T-cell (primary cell): Measurements from ENCODE around the gene LRRC27. TPM values are rescaled to one million over a fixed set of nuclear protein-coding genes. Genes with fewer than 3 reads are reported as not detected.

Source experiments
- ATAC-seq, 4 experiments: fragments of 200-7000 bp in 3 of 4; fragments of 150-1000 bp in 1 of 4; cut with Tn5 transposase; replicated peaks in 1 of 4; 1 replicate in 3 of 4; 2 replicates in 1 of 4; pipeline ENCODE4 v1.10.0; 2021; ENCODE audit warnings: moderate library complexity in 3 of 4, mild to moderate bottlenecking in 2 of 4, moderate number of reproducible peaks in 1 of 4
- CTCF ChIA-PET, 2 donors: fragments of 300-600 bp; sonication (Branson Sonifier 250); formaldehyde crosslinking; loops; one replicate each; lab custom pipeline; 2022; ENCODE audit warnings: antibody characterized with exemption in 2 of 2; lab: Charles Lee
- POLR2A ChIA-PET, 2 donors: fragments of 300-600 bp; sonication (Branson Sonifier 250); formaldehyde crosslinking; loops; one replicate each; lab custom pipeline; 2022; ENCODE audit warnings: antibody characterized with exemption in 2 of 2; lab: Charles Lee
- DNase-seq, 35 experiments: peaks; one replicate each; pipeline versions ENCODE4 v3.0.0 to v3.0.0-alpha.2; 2013 to 2023
- H3K27ac ChIP-seq: one replicate; pipeline ENCODE4 v1.5.1; 2013; ENCODE audit warnings: low read length
- H3K27me3 ChIP-seq, 2 experiments: replicated peaks in 1 of 2; 1 replicate in 1 of 2; 2 replicates in 1 of 2; pipeline versions ENCODE4 v1.6.1 to v1.7.0; 2013; ENCODE audit warnings: low read length in 1 of 2, mixed read lengths in 1 of 2; ENCODE audit not compliant: control insufficient read depth in 2 of 2, insufficient read depth in 2 of 2; ENCODE audit errors: extremely low read depth in 1 of 2
- H3K36me3 ChIP-seq, 2 donors: 1 replicate in 1 of 2; 2 replicates in 1 of 2; pipeline versions ENCODE4 v1.6.1 to v1.7.0; 2013; ENCODE audit warnings: low read length in 1 of 2; ENCODE audit not compliant: control insufficient read depth in 2 of 2, insufficient read depth in 1 of 2; ENCODE audit errors: extremely low read depth in 1 of 2
- H3K4me1 ChIP-seq, 2 experiments: 1 replicate in 1 of 2; 2 replicates in 1 of 2; pipeline versions ENCODE4 v1.6.1 to v1.7.0; 2013; ENCODE audit warnings: low read length in 2 of 2, mixed read lengths in 1 of 2; ENCODE audit not compliant: insufficient read depth in 2 of 2, control insufficient read depth in 1 of 2; ENCODE audit errors: extremely low read depth in 1 of 2
- H3K4me3 ChIP-seq, 2 donors: 1 replicate in 1 of 2; 2 replicates in 1 of 2; pipeline versions ENCODE4 v1.5.1 to v1.7.0; 2013; ENCODE audit warnings: mild to moderate bottlenecking in 2 of 2, low read length in 1 of 2, moderate library complexity in 1 of 2; ENCODE audit not compliant: control insufficient read depth in 1 of 2; ENCODE audit errors: extremely low read depth in 1 of 2
- H3K9me3 ChIP-seq: 2 replicates; pipeline ENCODE4 v1.7.0; 2013
- H3K27ac Mint-ChIP-seq, 2 donors: one replicate each; pipeline ENCODE4 v1.8.0; 2020 to 2021; ENCODE audit warnings: mild to moderate bottlenecking in 2 of 2, mixed read lengths in 2 of 2
- H3K27me3 Mint-ChIP-seq, 2 donors: one replicate each; pipeline ENCODE4 v1.8.0; 2021 to 2022; ENCODE audit warnings: mixed read lengths in 2 of 2
- H3K36me3 Mint-ChIP-seq: one replicate; pipeline ENCODE4 v1.8.0; 2021; ENCODE audit warnings: mixed read lengths
- H3K4me1 Mint-ChIP-seq, 3 donors: one replicate each; pipeline ENCODE4 v1.8.0; 2020 to 2022; ENCODE audit warnings: mixed read lengths in 3 of 3, mild to moderate bottlenecking in 1 of 3
- H3K4me3 Mint-ChIP-seq, 3 donors: one replicate each; pipeline ENCODE4 v1.8.0; 2020 to 2022; ENCODE audit warnings: mild to moderate bottlenecking in 3 of 3, mixed read lengths in 3 of 3, moderate library complexity in 3 of 3
- H3K9me3 Mint-ChIP-seq, 3 donors: one replicate each; pipeline ENCODE4 v1.8.0; 2020 to 2022; ENCODE audit warnings: mixed read lengths in 3 of 3
- WGBS: methylation state at CpG from one replicate; pipeline ENCODE4 v1.1.5; 2013; ENCODE audit warnings: missing lambda C conversion rate; ENCODE audit not compliant: insufficient coverage; 5-methylcytosine and 5-hydroxymethylcytosine counted together
- total RNA-seq, 35 experiments: library from RNA in 6 of 35; stranded (reverse) in 6 of 35; fragments of 120-200 nt in 1 of 35; gene quantifications; one replicate each; pipeline versions ENCODE4 v1.2.1 to v1.2.4 and lab custom pipeline; 2013 to 2026

The LRRC27 gene
- total RNA-seq, 5 donors from 2014 or later (not counting 1 experiment from before 2014, with no cell fraction given), result 3.1 to 7.8 (median 7.0) TPM

DNA sequence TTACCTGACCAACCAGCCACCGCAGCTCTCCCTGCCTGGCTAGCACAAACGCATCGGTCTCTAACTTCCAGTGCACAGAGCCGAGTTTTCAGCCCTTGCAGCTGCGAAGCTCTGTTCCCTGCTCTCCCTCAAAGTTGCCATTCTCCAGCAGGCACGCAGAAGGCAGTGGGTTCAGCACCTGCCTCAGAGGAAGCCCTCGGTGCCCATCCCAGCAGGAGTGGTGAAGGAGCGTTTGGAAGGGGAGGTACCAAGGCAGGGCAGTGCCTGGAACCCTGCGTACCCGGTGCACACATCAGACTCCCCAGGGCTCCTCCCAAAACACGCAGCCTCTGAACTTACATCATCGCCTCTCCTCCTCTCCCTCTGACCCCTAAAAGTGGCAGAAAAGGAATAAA, 22.5 kb upstream of the LRRC27 start:
- WGBS, result 93% methylated on average over 5 of the region's 12 CpGs
- ATAC-seq, result no peak

DNA sequence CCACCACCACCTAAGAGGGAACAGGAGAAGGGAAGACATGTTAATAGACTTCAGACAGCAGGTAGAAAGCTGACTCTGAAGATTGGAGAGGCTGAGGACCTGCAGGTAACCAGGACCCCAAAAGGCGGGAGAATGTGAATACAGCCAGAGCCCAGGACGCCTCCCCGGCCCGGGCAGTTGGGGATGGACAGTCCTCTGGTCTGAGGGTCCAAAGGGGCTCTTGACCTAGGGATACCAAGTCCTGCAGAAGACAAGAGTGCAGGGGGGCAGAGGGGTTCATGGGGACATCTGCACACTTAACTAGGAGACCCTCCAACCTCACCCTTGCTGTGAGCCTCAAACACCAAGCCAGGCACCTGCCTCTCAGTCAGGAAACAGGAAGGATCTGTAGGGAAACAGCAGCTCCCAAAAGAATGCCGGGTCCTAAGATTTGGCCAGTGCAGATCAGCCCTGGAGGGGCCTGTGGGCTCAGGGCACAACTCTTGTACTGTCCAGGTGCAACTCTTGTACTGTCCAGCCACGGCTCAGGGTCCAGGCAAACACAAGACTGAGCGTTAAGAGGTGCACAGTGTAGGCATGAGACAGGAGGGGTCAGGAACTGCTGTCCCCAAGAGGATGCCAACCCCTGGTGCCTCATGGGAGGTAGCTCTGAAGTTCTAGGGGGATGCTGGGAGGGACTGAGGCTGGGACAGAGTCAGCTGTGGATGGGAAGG, 22.0 kb upstream of the LRRC27 start:
- Histone ChIP-seq H3K27ac (no peak overlapping the region), H3K27me3 (peaks cover 0 to 39% of the 10 kb centered on the region in 2 experiments), H3K9me3 (no peaks in the 10 kb centered on the region), H3K36me3 (no peaks in the 10 kb centered on the region), H3K4me3 (no peak overlapping the region), H3K4me1 (peaks cover 2 to 12% of the 10 kb centered on the region in 2 experiments)
- H3K36me3 Mint-ChIP-seq, result no peaks in the 10 kb centered on the region
- ATAC-seq (no peak), DNase-seq (no peak)
- H3K4me1 Mint-ChIP-seq, result peaks cover 8 to 14% (median 13%) of the 10 kb centered on the region in 3 donors
- H3K4me3 Mint-ChIP-seq, result peak overlapping the region in 2 of 3 donors; percentile 31 to 79
- WGBS, result 92% methylated on average over 5 of the region's 7 CpGs
- CTCF ChIA-PET, result no interaction called here
- POLR2A ChIA-PET, result no interaction called here
- H3K27me3 Mint-ChIP-seq, result peaks cover 0 to 5% of the 10 kb centered on the region in 2 donors
- no peaks in the 10 kb centered on the region for H3K9me3 Mint-ChIP-seq
- H3K27ac Mint-ChIP-seq, result no peak overlapping the region

More for the DNA sequence above, 22.5 kb upstream of the LRRC27 start:
- Mint-ChIP-seq H3K4me1 (peaks cover 8 to 14% (median 13%) of the 10 kb centered on the region in 3 donors), H3K27ac (no peak overlapping the region), H3K4me3 (peak overlapping the region; percentile 34 to 90 (median 79)), H3K36me3 (no peaks in the 10 kb centered on the region), H3K9me3 (no peaks in the 10 kb centered on the region), H3K27me3 (peaks cover 0 to 5% of the 10 kb centered on the region in 2 donors)
- DNase-seq, result no peak
- Histone ChIP-seq H3K9me3 (no peaks in the 10 kb centered on the region), H3K27ac (no peak overlapping the region), H3K4me1 (peaks cover 2 to 12% of the 10 kb centered on the region in 2 experiments), H3K36me3 (no peaks in the 10 kb centered on the region), H3K4me3 (no peak overlapping the region), H3K27me3 (peaks cover 0 to 43% of the 10 kb centered on the region in 2 experiments)
- ChIA-PET POLR2A (no interaction called here), CTCF (no interaction called here)

DNA sequence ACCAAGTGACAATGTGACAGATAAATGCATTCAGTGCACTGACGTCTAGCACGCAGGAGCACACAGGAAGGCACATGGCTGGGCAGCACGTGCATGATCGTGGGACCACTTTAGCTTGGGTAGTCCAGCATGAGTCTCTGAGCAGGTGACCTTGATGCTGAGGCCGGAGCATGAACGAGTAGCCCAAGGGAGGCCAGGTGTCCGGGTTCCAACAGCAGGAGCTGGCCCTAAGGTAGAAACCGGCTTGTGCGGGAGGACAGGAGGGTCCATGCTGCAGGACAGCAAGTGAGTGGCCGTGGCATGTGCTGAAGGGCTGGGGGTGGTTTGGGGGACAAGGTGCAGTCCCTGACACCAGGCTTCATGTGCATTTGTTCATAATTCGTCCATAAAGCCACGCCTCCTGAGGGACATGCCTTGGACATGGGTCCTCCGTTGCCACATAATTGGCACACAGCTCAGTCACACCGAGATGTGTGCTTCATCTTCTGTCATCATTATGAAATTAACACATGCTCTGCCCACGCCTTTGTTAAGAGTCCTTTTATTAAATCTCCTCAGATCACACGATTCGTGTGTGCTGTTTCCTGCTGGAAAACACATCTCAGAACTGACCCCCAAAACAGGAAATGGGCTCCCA, 21.2 kb upstream of the LRRC27 start:
- POLR2A ChIA-PET, result no interaction called here
- Histone ChIP-seq H3K27ac (no peak overlapping the region), H3K36me3 (no peaks in the 10 kb centered on the region), H3K27me3 (peaks cover 0 to 33% of the 10 kb centered on the region in 2 experiments), H3K9me3 (no peaks in the 10 kb centered on the region), H3K4me3 (no peak overlapping the region), H3K4me1 (peaks cover 2 to 12% of the 10 kb centered on the region in 2 experiments)
- Mint-ChIP-seq H3K4me1 (peaks cover 8 to 12% (median 10%) of the 10 kb centered on the region in 3 donors), H3K4me3 (peak overlapping the region in 2 of 3 donors; percentile 1 to 31), H3K9me3 (no peaks in the 10 kb centered on the region), H3K36me3 (no peaks in the 10 kb centered on the region), H3K27me3 (peaks cover 0 to 5% of the 10 kb centered on the region in 2 donors), H3K27ac (no peak overlapping the region)
- ATAC-seq (no peak), DNase-seq (no peak)
- CTCF ChIA-PET, result no interaction called here
- 75% methylated on average over 16 of the region's 17 CpGs for WGBS

DNA sequence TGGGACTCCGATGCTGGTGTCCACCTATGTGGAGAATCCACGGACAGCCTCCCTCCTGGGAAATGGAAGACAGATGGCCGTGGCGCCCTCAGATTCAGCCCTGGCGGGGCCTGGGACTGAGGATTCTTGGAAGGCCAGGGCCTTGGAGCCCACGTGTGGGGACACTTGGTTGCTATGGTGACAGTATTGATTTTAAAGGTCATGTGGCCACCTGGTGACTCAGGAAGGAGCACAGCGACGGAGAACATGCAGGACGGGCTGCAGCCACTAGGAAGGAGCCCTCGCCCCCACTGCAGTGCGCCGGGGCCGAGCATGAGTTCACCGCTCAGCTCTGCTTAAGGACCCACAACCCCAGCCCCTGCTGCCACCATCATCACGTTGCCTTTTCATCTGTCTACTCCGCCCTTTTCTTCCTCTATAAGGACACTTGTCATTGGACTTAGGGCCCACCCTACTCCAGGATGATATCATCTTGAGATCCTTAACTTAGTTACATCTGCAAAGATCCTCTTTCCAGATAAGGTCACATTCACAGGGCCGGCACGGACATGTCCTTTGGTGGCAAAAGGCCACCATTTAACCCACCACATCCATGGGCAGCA, 20.6 kb upstream of the LRRC27 start:
- H3K27me3 ChIP-seq, result peaks cover 0 to 27% of the 10 kb centered on the region in 2 experiments
- no peaks in the 10 kb centered on the region for H3K9me3 Mint-ChIP-seq
- no peaks in the 10 kb centered on the region for H3K36me3 Mint-ChIP-seq
- no peak overlapping the region for H3K4me3 ChIP-seq
- peaks cover 2 to 12% of the 10 kb centered on the region in 2 experiments for H3K4me1 ChIP-seq
- H3K4me3 Mint-ChIP-seq, result no peak overlapping the region
- H3K27ac Mint-ChIP-seq, result no peak overlapping the region
- ATAC-seq (no peak), DNase-seq (no peak)
- WGBS, result 76% methylated on average over 17 of the region's 18 CpGs
- POLR2A ChIA-PET, result no interaction called here
- H3K36me3 ChIP-seq, result no peaks in the 10 kb centered on the region
- H3K4me1 Mint-ChIP-seq, result peaks cover 5 to 6% (median 5%) of the 10 kb centered on the region in 3 donors
- no peaks in the 10 kb centered on the region for H3K27me3 Mint-ChIP-seq
- H3K27ac ChIP-seq, result no peak overlapping the region
- H3K9me3 ChIP-seq, result no peaks in the 10 kb centered on the region
- CTCF ChIA-PET, result no interaction called here

DNA sequence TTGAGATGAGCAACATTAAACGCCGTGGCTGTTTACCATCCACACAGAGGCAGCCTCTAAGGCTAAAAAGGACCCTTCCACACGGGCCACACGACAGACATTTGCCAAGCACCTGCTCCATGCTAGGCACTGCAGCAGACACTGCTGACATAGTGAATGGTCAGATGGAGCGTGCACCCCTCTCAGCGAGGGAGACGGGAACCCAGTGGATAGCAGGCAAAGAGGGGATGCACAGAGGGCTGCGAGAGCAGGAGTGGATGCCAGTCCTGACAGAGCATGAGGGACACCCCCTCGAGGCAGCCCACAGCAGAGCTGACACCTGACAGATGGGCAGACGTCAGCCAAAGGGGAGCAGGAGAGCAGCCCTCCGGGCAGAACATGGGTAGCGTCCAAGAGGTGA, 18.7 kb upstream of the LRRC27 start:
- H3K27me3 Mint-ChIP-seq, result no peaks in the 10 kb centered on the region
- CTCF ChIA-PET, result no interaction called here
- Histone ChIP-seq H3K4me1 (peaks cover 0 to 7% of the 10 kb centered on the region in 2 experiments), H3K27ac (no peak overlapping the region), H3K36me3 (no peaks in the 10 kb centered on the region), H3K4me3 (no peak overlapping the region), H3K9me3 (no peaks in the 10 kb centered on the region), H3K27me3 (peaks cover 0 to 22% of the 10 kb centered on the region in 2 experiments)
- H3K27ac Mint-ChIP-seq, result no peak overlapping the region
- POLR2A ChIA-PET, result no interaction called here
- H3K36me3 Mint-ChIP-seq, result no peaks in the 10 kb centered on the region
- no peaks in the 10 kb centered on the region for H3K9me3 Mint-ChIP-seq
- H3K4me1 Mint-ChIP-seq, result peaks cover 0 to 2% (median 2%) of the 10 kb centered on the region in 3 donors
- no peak for DNase-seq
- no peak overlapping the region for H3K4me3 Mint-ChIP-seq
- WGBS, result 91% methylated on average over 12 of the region's 12 CpGs
- ATAC-seq, result no peak

DNA sequence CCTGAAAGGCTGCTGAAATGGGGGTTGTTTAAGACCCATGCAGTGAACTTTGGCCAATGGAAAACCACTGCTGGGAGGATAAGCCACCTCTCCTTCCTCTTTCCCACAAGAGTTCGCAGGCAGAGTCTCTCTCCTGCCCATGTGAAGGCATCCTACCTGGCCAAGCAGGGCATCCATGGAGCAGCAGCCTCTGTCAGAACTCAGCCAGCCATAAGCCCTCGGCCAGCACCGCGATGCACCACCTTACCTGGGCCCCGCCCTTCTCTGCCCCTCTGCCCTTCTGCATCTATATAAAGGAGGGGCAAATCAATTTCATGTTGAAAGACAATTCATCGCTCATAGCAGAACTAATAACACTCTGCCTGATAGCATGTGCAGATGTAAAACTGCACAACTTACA, 18.1 kb upstream of the LRRC27 start:
- POLR2A ChIA-PET, result no interaction called here
- Mint-ChIP-seq H3K27ac (no peak overlapping the region), H3K9me3 (no peaks in the 10 kb centered on the region), H3K36me3 (no peaks in the 10 kb centered on the region), H3K4me3 (no peak overlapping the region), H3K4me1 (peaks cover 0 to 2% (median 2%) of the 10 kb centered on the region in 3 donors), H3K27me3 (no peaks in the 10 kb centered on the region)
- H3K4me3 ChIP-seq, result no peak overlapping the region
- H3K27me3 ChIP-seq, result peaks cover 0 to 20% of the 10 kb centered on the region in 2 experiments
- no peaks in the 10 kb centered on the region for H3K36me3 ChIP-seq
- WGBS, result 94% methylated on average over 2 of the region's 6 CpGs
- CTCF ChIA-PET, result no interaction called here
- H3K4me1 ChIP-seq, result peaks cover 0 to 3% of the 10 kb centered on the region in 2 experiments
- DNase-seq, result no peak
- no peaks in the 10 kb centered on the region for H3K9me3 ChIP-seq
- no peak overlapping the region for H3K27ac ChIP-seq
- no peak for ATAC-seq
